NCI-H2107 treated with DMSO at 0.1 percent for 48 hours (cell line): Measurements from ENCODE around the gene FUT8.
"Not testable (repeated sequence)": the region's sequence is repeated elsewhere in the genome, so short reads cannot be mapped to it uniquely, and the experiment has no call there.

ENCODE experiments used
- DNase-seq: peaks from one replicate; lab custom pipeline; 2025; ENCODE audit not compliant: unreplicated experiment; lab: John Stamatoyannopoulos, UW

FUT8 gene

DNA sequence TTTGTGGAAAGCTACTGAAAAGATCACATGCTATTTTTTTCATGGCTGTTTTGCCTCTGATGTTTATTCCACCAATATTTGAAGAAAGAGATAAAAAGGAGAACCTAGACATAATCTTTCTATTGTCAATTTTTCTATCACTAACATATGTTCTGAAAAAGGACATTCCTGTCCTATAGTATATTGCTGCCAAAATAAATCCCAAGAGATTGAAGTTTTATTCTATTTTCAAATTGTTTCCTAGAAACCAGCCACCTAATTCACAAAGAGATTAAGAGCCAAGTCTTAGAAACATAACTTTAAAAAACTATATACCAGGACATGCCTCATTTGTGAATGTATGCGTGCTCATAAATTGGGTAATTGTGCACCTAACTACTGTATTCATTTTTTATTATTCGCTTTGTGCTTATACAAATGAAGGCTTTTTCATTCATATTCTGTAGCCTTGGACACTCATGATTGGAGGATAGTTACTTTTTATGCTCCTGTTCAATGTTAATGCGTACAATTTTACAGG lies 200.7 kb downstream of the FUT8 start:
- DNase-seq, result no peak

DNA sequence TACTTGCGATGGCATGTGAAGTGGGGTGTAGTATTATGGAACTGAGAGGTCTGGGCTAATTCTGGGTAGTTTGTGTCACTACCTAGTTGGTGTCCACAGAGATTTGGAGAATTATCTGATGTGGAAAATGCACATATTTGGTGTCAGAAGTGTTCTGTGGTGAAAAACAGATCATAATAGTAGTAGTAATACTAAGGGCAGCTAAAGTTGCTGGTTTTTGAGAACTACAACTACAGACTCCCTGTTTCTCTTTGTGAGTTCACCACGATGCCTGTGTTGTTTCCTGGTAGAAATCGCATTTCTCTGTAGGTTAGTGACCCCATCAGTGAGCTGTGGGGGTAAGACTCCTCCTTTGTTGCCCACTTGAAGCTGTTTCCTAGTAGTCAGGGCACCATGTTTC lies 206.5 kb downstream of the FUT8 start:
- DNase-seq, result no peak

DNA sequence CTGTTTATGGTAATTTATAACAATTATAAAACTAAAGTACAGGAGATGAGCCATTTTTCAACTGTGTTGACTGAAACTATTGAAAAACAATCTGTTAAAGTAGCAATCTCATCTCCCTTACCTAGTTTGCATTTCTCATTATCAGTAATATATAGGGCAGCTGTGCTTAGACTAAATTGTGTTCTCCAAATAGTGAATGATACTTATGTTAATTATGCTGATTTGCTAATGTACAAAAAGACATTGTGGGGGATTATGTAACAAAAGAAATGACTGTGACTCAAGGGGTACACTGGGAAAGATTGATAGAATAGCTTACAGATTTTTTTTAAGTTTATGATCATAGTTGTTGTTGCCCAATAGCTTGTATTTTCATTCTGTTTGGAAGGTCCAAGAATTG lies 207.7 kb downstream of the FUT8 start:
- DNase-seq, result no peak

DNA sequence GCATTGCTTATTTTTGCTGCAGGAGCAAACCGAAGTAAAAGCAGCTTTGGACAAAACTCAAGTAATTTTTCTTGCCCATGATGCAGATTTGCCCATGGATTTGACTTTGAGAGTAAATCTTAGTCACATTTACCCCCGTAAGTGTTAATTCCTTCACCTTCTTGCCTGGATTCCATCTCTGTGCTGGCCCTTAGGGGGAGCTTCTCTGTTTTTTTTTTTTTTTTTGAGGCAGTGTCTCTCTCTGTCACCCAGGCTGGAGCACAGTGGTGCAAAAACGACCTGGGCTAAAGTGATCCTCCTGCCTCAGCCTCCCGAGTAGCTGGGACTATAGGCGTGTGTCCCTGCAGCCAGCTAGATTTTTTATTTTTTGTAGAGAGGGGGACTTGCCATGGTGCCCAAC lies 210.2 kb downstream of the FUT8 start:
- no peak for DNase-seq

DNA sequence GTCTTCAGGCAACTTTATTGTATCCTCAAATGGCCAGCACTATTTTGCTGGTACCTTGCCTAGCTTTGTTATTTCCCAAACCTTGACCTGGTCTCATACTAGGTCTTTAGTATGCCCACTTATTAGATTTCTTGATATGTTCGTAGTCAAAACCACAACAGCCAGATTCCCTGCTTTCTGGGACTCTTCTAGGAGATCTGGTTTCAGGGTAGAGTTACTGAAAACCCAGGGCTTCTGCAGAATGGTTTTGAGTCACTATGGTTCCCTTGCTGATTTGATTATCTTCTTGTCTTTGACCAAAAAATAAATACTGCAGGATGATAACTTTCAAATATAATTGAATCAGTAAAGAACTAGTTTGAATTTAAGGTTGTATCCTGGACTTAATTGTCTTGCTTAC lies 211.2 kb downstream of the FUT8 start:
- DNase-seq, result no peak

DNA sequence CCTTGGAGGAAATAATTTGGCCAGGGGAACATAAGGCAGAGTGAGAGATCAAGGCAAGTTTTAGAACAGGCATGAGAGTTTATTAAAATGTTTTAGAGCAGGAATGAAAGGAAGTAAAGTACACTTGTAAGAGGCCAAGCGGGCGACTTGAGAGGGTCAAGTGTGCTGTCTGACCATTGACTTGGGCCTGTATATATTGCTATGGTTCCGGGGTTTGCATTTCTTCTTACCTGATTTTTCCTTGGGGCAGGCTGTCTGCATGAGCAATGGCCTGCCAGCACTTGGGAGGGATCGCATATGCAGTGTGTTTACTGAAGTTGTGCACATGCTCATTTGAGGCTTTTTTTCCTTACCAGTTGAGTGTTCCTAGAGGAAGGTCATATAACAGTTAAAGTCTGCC lies 214.8 kb downstream of the FUT8 start:
- no peak for DNase-seq

DNA sequence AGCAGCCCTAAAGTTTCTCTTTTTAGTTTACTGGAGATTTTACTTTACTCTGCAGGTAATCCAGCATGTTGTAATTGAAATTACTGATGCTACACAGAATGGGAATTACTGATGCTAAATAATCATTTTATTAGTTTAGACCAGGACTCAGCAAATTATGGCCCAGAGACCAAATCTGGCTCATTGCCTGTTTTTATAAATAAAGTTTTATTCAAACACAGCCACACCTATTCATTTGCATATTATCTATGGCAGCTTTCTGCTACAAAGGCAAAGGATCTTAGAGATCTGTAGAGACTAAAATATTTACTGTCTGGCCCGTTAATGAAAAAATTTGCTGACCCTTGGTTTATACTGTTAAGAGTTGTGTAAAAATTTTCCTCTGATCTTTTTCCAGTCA lies 216.1 kb downstream of the FUT8 start:
- no peak for DNase-seq

DNA sequence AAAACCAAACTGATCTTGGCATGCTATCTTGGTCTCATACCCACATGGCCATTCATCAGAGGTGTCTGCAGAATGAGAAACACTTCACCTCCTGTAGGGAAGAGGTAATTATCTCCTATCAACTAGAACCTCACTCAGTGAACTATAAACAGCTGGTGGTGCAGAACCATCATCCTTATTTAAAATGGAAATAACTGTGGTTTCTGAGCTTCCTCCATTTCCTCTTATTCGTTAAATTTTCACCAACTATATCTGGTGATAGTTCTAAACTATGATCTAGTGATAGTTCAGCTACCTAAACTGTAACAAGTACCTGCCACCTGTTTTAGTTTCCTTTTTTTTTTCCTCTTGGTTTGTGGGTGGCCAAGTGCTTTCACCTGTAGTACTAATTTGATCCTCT lies 218.5 kb downstream of the FUT8 start:
- DNase-seq, result peak; percentile 43

DNA sequence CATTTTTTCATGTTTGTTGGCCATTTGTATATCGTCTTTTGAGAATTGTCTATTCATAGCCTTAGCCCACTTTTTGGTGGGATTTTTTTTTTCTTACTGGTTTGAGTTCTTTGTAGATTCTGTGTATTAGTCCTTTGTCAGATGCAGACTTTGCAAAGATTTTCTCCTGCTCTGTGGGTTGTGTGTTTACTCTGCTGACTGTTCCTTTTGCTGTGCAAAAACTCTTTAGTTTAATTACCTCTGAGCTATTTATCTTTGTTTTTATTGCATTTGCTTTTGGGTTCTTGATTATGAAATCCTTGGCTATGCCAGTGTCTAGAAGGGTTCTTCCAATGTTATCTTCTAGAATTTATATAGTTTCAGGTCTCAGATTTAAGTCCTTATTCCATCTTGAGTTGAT lies 220.0 kb downstream of the FUT8 start:
- DNase-seq, result no peak

DNA sequence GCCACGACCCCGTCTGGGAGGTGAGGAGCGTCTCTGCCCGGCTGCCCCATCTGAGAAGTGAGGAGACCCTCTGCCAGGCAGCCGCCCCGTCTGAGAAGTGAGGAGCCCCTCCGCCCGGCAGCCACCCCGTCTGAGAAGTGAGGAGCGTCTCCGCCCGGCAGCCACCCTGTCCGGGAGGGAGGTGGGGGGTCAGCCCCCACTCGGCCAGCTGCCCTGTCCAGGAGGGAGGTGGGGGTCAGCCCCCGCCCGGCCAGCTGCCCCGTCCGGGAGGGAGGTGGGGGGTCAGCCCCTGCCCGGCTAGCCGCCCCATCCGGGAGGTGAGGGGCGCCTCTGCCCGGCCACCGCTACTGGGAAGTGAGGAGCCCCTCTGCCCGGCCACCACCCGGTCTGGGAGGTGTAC lies 221.1 kb downstream of the FUT8 start:
- DNase-seq, result not testable (repeated sequence)

DNA sequence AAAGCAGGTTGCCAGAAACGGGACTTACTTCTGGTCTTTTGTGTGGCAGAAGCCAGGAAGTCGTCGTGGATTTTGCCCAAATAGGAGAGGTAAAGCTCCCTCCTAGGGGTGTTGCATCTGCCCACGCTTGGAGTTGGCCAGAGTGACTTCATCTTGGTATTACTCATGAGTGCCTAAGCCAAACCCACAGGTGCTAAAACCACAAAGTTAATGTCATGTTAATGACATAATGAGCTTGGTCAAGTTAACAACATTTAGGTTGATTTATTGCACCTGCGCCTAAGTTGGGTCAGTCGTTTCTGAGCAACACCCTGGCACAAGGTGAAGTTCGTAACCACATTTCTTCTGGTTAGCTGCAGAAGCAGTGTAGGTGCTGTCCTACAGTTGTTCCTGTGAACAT lies 225.2 kb downstream of the FUT8 start:
- no peak for DNase-seq

DNA sequence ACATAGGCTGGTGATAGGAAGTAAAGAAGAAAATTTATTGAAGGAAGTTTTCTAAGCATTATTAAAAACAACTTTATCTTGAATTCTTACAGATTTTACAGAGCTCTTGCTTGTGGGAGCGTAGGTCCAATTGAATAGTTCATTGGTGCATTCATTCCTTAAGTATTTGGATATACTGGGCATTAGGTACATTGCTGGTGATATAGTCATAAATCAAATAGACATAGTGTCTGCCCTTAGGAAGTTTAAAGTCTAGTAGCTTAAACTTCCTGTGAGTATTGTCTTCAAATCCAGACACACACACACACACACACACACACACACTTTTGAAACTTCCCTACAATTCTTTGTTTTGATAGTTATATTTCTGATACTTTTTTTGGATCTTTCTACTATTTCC lies 226.7 kb downstream of the FUT8 start:
- DNase-seq, result no peak

DNA sequence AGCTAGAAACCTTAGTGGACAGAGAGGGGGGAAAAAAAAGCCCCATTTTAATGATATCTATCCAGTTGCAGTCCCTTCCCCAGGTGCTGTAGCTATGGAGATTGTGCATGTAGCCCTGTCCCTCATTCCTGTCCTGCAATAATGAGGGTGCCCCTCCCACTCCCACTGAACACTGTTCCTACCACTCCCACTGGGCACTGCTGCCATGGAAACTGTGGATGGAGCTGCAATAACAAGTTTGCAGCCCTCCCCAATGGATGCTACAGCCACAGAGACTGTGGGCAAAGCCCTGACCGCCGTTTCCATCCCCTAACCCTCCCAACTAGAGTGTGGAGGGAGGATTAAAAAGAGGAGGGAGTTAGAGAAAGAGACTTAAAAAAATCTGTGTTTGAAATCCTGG lies 238.3 kb downstream of the FUT8 start:
- DNase-seq, result no peak

DNA sequence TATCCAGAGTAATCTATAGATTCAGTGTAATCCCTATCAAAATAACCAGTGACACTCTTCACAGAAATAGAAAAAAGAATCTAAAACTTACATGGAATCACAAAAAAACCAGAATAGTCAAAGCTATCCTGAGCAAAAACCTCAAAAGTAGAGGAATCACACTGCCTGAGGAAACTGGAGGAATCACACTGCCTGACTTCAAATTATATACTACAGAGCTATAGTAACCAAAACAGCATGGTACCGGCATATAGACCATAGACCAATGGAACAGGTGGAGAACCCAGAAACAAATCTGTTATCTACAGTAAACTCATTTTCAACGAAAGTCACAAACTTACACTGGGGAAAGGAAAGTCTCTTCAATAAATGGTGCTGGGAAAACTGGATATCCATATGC lies 244.0 kb downstream of the FUT8 start:
- DNase-seq, result no peak

DNA sequence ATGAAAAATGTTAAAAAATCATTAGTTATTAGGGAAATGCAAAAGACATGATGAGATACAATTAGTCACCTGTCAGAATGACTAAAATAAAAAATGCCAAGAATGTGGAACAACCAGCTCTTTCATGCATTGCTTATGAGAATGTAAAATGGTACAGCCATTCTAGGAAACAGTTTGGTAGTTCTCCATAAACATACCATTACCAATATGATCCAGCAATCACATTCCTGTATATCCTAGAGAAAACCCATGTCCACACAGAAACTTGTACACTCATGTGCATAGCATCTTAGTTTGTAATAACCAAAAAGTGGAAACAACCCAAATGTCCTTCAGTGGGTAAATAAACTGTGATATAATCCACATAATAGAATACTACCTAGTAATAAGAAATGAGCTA lies 245.7 kb downstream of the FUT8 start:
- DNase-seq, result no peak

DNA sequence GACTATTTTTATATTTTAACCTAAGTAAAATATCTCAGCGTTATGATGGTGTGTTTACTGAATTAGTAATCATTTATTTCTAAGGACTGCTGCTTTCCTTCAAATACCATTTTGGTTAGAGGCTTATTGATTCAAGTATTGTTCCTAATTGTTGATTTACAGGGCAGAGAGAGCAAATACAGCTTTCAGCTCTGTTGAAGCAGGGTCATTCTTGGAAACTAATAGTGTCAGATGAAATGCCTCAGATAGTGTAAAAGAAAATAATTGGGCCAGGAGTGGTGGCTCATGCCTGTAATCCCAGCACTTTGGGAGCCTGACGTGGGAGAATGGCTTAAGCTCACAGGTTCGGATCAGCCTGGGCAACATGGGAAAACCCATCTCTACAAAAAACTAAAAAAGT lies 249.3 kb downstream of the FUT8 start:
- no peak for DNase-seq

DNA sequence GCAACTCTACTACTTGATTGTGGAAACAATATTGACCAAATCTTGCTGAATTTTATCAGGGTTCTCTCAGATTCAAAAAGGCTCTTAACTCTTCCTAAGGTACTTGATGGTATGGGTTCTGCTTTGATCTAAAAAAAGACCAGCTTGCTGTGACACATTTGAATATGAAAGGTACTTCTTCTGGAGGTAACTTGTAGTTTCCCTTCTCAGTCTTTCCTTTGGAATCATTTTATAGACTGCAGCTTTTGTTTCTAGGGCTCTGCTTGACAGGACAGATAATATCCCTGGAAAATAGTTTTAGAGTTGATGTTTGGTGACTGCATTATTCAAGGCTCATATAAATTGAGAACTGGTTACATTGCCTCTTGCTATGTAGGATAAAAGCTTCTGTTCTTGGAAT lies 251.9 kb downstream of the FUT8 start:
- no peak for DNase-seq

DNA sequence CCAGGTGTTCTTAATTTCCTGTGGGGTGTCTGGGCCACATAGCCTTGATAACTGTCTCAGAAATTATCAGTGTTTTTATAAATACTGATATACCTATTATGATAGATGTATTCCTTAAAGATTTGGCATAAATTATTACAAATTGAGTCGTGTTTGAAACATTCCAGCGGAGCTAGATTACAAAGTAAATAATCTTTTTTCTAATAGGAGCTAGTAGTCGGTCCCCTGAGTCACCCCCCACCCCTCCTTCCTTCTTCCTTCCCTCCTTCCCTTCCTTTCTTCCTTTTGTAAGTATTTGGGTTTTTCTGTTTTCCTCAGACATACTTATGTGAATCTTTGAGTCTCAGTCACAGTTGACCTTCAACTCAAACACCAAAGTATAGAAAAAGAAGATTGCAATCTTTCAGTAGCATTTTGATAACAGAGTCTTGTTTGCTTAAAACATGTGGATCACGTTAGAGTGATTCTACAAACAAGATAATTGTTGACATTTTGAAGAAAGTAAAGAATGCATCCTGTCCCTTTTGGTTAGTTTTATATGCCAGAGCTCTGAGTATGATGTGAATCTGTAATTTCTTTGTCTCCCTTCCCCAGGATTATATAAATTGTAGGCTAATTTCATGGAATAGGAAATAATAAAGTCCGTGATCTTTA lies 264.0 kb downstream of the FUT8 start:
- DNase-seq, result no peak

DNA sequence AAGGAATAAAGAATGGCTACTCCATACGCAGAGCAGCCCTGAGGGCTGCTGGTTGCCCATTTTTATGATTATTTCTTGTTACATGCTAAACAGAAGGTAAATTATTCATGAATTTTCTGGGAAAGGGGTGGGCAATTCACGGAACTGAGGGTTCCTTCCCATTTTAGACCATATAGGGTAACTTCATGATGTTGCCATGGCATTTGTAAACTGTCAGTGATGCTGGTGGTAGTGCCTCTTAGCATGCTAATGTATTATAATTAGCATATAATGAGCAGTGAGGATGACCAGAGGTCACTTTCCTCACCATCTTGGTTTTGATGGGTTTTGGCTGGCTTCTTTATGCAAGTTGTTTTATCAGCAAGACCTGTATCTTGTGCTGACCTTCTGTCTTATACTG lies 273.0 kb downstream of the FUT8 start:
- DNase-seq, result no peak

DNA sequence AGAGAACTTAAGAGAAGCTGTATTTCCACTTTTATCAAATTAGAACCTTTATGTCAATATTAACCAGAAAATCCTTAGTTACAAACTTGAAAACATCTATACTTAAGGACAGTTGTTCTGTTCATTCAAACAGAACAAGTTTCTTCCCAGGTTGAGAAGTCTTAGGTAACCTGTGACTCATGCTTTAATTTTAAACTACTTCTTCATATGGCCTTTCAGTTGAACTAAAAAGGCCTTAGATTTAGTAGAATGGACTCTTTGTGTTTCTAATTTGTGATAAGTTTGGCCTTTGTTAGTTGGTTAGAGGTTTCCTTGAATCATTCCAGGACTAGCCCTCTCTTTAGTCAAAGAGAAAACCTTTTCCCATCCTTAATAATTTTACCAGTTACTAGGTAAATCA lies 274.2 kb downstream of the FUT8 start:
- DNase-seq, result no peak

DNA sequence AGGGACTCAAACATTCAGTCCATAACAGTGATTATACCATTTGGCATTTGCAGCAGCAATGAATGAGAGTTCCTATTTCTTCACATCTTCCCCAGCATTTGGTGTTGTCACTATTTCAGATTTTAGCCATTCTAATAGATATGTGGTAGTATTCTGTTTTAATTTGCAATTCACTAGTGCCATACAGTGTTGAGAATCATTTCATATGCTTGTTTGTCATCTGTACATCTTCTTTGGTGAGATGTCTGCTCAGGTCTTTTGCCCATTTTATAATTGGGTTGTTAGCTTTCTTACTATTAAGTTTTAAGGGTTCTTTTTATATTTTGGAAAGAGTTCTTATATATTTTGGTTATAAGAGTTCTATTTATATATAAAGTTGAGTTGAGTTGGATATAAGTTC lies 276.5 kb downstream of the FUT8 start:
- no peak for DNase-seq

DNA sequence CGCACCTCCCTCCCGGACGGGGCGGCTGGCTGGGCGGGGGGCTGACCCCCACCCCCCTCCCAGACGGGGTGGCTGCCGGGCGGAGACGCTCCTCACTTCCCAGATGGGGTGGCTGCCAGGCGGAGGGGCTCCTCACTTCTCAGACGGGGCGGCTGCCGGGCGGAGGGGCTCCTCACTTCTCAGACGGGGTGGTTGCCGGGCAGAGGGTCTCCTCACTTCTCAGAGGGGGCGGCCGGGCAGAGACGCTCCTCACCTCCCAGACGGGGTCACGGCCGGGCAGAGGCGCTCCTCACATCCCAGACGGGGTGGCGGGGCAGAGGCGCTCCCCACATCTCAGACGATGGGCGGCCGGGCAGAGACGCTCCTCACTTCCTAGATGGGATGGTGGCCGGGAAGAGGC lies 280.0 kb downstream of the FUT8 start:
- not testable (repeated sequence) for DNase-seq

DNA sequence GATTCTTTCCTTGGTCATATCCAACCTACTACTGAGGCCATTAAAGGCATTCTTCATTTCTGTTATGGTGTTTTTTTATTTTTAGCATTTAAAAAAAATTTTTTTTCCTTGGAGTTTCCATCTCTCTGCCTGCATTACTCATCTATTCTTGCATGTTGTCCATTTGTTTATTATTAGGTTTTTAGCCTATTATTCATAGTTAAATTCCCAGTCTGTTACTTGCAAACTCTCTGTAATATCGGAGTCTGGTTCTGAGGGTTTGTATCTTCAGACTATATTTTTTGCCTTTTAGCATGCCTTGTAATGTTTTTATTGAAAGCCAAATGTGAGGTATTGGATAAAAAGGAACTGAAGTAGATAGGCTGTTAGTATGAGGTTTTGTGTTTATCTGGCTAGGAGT lies 284.3 kb downstream of the FUT8 start:
- no peak for DNase-seq

DNA sequence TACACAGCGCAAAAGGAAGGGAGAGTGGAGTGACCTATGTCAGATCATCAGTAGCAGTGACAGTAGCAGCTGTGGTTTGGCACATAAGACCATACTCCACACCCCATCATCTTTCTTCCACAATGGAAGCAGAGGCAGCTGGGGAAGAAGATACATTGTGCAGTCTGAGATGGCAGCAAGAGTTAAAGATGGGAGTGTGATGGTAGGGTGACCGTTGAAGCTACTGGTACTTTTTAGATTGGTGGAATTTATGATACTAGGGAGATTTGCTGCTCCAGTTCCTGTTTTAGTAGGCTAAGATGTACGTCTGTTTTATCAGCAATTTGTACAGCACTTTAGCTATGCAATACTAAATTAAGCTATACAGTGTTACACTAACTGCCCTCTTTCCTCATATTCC lies 291.0 kb downstream of the FUT8 start:
- no peak for DNase-seq
